RCC 7860 (cell line): ENCODE measurements around the gene MTCH2.

ENCODE experiments used
- DNase-seq: peaks from one replicate; pipeline ENCODE4 v3.0.0-alpha.2; 2015; ENCODE audit warnings: low spot score
- FAIRE-seq: peaks from 2 replicates; lab custom pipeline; 2012; peaks lifted over from hg19 to GRCh38; lab: Jason Lieb, UNC

The MTCH2 gene

DNA sequence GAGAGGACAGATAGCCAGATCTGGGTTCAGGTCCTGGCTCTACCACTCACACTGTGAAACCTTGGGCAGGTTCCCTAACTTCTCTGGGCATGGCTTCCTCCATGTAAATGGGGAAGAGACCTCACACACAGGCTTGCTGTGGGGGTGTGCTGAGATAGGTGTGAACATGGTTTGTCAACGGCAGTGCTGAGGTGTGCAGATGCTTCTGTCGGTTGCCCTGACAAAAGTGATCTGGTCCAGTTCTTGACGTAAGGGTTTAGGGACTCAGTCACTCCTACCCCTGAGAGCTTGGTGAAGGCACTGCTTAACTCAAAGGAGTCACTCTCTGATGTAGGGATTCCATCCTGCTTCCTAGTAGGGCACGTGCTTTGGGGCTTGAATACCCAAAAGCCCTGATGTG lies 50.1 kb downstream of the MTCH2 start:
- no peak for FAIRE-seq
- no peak for DNase-seq

GRCh38 chr11:47591764-47592163 lies 50.6 kb downstream of the MTCH2 start:
- DNase-seq, result no peak

DNA sequence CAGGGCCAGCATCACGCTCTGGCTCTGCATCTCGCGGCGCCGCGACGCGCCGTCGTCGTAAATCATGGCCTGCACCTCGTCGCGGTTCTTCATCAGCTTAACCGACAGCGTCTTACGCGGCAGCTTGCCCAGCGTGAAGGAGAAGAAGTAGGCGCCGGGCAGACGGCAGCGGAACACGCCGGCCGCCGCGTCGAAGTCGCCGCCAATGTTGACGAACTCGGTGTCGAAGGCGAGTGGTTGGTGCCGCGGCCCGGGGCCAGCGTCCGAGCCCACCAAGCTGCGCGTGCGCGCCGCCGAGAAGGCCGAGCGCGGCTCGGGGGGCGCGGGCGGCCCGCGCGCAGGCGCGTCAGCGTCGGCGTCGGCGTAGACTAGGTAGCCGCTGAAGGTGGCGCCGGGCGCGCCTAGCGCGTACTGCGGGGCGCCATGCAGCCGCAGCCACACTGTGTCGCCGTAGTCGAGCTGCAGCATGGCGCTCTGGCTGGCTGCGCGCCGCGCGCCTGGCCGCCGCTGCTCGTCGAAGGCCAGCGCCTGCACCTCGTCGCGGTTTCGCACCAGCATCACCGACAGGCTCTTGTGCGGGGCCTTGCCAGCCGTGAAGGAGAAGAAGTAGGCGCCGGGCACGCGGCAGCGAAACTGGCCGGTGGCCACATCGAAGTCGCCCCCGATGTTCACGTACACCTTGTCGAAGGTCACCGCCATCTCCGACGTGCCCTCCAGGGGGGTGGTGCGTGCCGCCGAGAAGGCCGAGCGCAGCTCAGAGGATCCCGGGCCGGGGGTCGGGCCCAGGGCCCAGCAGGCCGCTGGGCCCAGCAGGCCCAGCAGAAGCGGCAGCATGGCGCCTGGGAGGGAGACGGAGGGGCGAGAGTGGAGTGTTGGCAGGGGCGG lies 52.1 kb downstream of the MTCH2 start:
- DNase-seq (no peak), FAIRE-seq (no peak)

More at GRCh38 chr11:47591764-47592163, 50.6 kb downstream of the MTCH2 start:
- FAIRE-seq, result no peak

GRCh38 chr11:47589584-47589976 lies 52.8 kb downstream of the MTCH2 start:
- DNase-seq (no peak), FAIRE-seq (no peak)

GRCh38 chr11:47589118-47589517 lies 53.2 kb downstream of the MTCH2 start:
- FAIRE-seq (no peak), DNase-seq (no peak)

- FAIRE-seq, result no peak
- DNase-seq, result no peak
Observed at GRCh38 chr11:47587723-47588326, 54.5 kb downstream of the MTCH2 start.

- FAIRE-seq (no peak), DNase-seq (no peak)
Observed at GRCh38 chr11:47587039-47587716, 55.2 kb downstream of the MTCH2 start.

DNA sequence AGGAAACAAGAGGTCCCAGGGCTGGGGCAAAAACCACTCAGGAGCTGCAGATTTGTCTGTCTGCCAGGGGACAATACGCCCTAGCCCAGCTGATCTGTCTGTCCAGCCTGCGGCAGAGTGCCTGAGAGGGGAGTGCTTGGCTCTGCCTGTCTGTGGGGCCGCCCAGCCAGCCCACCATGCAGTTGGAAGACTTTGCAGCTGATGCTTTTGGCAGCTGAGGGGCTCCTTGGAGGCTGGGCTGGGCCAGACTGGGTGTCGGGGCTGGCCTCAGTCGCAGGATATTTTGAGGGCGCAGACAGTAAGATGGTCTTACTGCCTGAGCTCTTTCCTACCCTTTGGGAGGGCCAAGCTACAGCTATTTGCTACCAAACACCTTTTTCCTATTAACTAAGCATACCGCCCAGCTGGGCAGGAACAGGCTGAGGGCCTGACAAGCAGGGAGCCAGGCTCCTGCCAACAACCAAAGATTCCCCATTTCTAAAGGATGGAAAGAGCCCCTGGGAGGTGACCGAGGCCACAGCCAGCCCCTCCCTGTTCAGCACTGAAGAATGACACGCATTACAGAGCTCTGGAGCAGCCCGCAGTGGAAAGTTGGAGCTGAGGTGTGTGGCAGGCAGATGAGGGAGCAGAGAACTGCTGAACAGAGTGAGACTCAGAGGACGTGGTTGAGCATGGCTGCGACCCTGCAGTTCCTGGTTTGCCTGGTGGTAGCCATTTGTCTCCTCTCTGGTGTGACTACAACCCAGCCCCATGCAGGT lies 56.1 kb downstream of the MTCH2 start, which contains the start of gene FAM180B:
Gene FAM180B, plus strand, starts transcription at position 581 of the 758 bp plus-strand sequence. Its CDS starts 91 bp downstream, at position 672.
- FAIRE-seq (no peak), DNase-seq (no peak)

DNA sequence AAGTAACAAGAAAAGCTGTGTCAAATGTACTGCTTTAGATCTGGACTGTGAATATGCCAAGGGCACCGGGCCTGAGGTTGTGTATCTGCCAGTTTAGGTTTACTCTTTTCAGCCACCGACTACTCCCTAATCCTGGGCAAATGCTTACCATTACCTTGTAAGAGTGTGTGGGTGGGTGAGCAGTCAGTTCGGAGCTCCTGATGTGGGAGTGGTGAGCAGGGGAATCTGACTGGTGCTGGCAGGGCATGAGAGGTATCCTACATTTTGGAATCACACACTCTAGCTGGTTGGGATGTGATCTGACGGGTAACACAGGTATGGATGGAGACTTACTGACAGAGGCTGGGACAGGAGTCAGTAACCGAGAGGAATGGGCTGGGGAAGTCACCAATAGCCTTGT lies 58.5 kb downstream of the MTCH2 start:
- DNase-seq (no peak), FAIRE-seq (no peak)

GRCh38 chr11:47578524-47579494 lies 63.5 kb downstream of the MTCH2 start, which contains the start of the genes KBTBD4 and NDUFS3:
KBTBD4 (minus strand) TSS chr11:47578970; CDS start chr11:47578951, 19 bp downstream.
NDUFS3 (plus strand) TSS chr11:47579074; CDS start chr11:47579092, 18 bp downstream.
- FAIRE-seq (no peak), DNase-seq (peak; percentile 70)

DNA sequence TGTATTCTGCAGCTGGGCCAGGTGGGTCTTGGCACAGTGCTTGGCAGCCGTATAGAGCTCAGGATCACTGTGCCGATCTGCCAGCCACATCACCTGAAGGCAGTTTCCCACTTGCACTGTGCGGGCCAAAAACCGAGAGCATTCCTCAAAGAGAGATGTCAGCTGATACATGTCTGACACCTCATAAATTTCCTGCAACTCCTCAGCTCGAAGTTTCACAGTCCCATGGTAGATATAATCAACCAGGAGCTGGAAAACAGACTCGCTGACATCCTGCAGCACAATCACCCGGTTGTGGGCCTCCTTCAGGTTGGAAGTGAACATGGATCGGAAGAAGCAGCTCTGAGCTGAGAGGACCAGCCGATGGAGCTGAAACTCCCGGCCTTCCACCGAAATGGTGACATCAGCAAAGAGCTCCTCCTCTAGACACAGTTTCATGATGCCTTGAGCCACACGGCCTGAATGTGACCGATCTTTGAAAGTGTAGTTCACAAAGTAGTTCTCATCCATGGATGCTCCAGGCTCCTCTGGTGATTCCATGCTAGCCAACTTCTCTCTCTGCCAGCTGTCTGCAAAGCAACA lies 64.8 kb downstream of the MTCH2 start:
- FAIRE-seq, result no peak
- DNase-seq, result no peak

DNA sequence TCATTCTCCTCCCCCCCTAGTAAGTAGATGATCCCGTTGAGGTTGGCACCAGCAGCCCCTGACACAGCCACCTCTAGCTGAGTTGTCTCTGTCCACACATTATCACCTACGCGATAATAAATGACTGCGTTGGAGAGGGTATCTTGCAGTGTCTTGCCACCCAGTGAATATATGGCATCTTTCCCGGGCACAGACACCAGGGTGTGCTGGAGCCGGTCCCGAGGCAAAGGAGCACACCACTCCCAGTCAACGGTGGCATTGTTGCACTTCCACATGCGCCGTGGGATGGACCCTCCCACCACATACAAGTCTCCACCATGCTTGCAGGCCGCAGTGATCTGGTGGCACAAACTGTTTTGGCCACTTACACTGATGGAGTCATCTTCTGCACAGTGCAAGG lies 69.0 kb downstream of the MTCH2 start:
- FAIRE-seq (no peak), DNase-seq (no peak)

- DNase-seq (no peak), FAIRE-seq (no peak)
Observed at GRCh38 chr11:47572715-47573255, 69.6 kb downstream of the MTCH2 start.

GRCh38 chr11:47571895-47572294 lies 70.5 kb downstream of the MTCH2 start:
- DNase-seq (no peak), FAIRE-seq (no peak)

DNA sequence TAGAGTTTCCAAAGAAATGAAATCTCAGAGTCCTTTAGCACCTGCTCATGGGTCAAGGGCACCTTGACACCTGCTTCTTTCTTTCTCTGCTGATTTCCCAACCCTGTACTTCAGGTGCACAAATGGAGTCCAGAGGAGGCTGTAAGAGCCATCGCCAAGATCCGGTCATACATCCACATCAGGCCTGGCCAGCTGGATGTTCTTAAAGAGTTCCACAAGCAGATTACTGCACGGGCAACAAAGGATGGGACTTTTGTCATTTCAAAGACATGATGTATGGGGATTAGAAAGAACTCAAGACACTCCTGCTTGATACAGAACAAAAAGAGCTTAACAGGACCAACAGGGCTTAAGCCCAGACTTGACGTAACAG lies 71.0 kb downstream of the MTCH2 start:
- DNase-seq (no peak), FAIRE-seq (no peak)

- FAIRE-seq (no peak), DNase-seq (no peak)
Observed at GRCh38 chr11:47570651-47571356, 71.6 kb downstream of the MTCH2 start.

DNA sequence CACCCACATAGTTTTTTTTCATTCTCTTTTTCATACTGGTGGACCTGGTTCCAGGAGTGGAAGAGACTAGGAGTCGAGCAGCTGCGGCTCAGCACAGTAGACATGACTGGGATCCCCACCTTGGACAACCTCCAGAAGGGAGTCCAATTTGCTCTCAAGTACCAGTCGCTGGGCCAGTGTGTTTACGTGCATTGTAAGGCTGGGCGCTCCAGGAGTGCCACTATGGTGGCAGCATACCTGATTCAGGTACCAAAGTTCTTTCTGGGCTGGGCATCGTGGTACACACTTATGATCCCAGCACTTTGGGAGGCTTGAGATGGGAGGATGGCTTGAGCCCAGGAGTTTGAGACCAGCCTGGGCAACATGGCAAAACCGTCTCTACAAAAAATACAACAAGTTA lies 72.7 kb downstream of the MTCH2 start:
- FAIRE-seq (no peak), DNase-seq (no peak)
